Ovary (tissue), 3 donors: ENCODE measurements around the gene PIK3AP1.

Experiments
- POLR2A ChIP-seq: fragments of 450-650 bp; IDR thresholded peaks from one replicate; pipeline ENCODE4 v1.6.1; 2017; ENCODE audit warnings: antibody characterized with exemption, mild to moderate bottlenecking, moderate library complexity
- TF ChIP-seq, protein P1 (sequence below), 3 donors: fragments of 450-650 bp in 2 of 3; fragments of 200-600 bp in 1 of 3; IDR thresholded peaks; one replicate each; pipeline versions ENCODE4 v1.5.1 to v1.8.0; 2016 to 2022; ENCODE audit warnings: antibody characterized with exemption in 3 of 3, mild to moderate bottlenecking in 1 of 3
- donor health status: DM: no; HTN: no; CAD: no.

DNA sequence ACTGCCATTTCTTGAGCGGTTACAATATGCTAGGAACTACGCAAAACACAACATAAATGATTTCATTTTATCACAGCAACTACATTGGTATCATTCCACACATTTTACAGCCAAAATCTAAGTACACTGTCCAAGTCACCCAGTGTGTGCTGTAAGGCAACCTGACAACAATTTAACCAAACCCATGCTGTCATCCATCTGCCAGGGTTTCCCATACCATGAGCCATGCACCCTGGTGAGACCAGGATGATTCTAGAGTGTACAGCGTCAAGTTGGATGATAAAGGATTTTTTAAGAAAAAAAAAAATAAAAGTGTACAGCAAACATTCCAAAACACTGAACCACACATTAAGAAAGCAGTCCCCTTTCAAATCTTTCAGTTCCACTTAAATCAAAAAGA, 52.9 kb downstream of the PIK3AP1 start:
- TF ChIP-seq, protein P1, sequence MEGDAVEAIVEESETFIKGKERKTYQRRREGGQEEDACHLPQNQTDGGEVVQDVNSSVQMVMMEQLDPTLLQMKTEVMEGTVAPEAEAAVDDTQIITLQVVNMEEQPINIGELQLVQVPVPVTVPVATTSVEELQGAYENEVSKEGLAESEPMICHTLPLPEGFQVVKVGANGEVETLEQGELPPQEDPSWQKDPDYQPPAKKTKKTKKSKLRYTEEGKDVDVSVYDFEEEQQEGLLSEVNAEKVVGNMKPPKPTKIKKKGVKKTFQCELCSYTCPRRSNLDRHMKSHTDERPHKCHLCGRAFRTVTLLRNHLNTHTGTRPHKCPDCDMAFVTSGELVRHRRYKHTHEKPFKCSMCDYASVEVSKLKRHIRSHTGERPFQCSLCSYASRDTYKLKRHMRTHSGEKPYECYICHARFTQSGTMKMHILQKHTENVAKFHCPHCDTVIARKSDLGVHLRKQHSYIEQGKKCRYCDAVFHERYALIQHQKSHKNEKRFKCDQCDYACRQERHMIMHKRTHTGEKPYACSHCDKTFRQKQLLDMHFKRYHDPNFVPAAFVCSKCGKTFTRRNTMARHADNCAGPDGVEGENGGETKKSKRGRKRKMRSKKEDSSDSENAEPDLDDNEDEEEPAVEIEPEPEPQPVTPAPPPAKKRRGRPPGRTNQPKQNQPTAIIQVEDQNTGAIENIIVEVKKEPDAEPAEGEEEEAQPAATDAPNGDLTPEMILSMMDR (IDR thresholded peaks at IDR 0.05), result no peak
- no peak for TF ChIP-seq POLR2A
